Effector CD8-positive, alpha-beta T cell (primary cell): ENCODE data around the gene MED1.

ENCODE experiments used
- DNase-seq: peaks from one replicate; lab custom pipeline; 2025; lab: John Stamatoyannopoulos, UW

Gene MED1

GRCh38 chr17:39361064-39361463, 90.0 kb downstream of the MED1 start:
- DNase-seq = no peak

GRCh38 chr17:39360537-39360936, 90.5 kb downstream of the MED1 start:
- no peak for DNase-seq

- no peak for DNase-seq
These were observed 91.1 kb downstream of the MED1 start for GRCh38 chr17:39359994-39360393.

GRCh38 chr17:39357986-39358385, 93.1 kb downstream of the MED1 start:
- DNase-seq = no peak

- DNase-seq = no peak
These were observed 93.6 kb downstream of the MED1 start for GRCh38 chr17:39357488-39357887.
